SK-N-SH (cell line): ENCODE measurements around the gene ORC5.
"Not testable (repeated sequence)": the region's sequence is repeated elsewhere in the genome, so short reads cannot be mapped to it uniquely, and the experiment has no call there.

Experiments used
- CTCF ChIP-seq: fragments of 200-600 bp; sonication (generic); IDR thresholded peaks from 2 replicates; pipeline ENCODE4 v1.6.1; 2017; ENCODE audit warnings: antibody characterized with exemption, mild to moderate bottlenecking, moderate library complexity
- EP300 ChIP-seq, 2 experiments: IDR thresholded peaks; 2 replicates each; pipeline versions ENCODE4 v1.4.0 to v1.6.1; 2012; ENCODE audit warnings: borderline replicate concordance in 1 of 2, low read depth in 1 of 2, low read length in 1 of 2
- RCOR1 ChIP-seq: fragments of 150-350 bp; IDR thresholded peaks from 2 replicates; pipeline ENCODE4 v1.6.1; 2017; ENCODE audit warnings: antibody characterized with exemption, low read length

DNA sequence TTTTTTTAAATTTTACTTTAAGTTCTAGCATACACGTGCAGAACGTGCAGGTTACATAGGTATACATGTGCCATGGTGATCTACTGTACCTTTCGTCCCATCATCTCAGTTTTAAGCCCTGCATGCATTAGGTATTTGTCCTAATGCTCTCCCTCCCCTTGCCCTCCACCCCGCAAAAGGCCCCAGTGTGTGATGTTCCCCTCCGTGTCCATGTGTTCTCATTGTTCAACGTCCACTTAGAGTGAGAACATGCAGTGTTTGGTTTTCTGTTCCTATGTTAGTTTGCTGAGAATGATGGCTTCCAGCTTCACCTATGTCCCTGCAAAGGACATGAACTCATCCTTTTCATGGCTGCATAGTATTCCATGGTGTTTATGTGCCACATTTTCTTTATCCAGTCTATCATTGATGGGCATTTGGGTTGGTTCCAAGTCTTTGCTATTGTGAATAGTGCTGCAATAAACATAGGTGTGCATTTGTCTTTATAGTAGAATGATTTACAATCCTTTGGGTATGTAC, 30.2 kb downstream of the ORC5 start:
- not testable (repeated sequence) for TF ChIP-seq RCOR1; EP300 (IDR thresholded peaks at IDR 0.05; ENCODE audit: borderline replicate concordance in 1 of 2, low read depth in 1 of 2, low read length in 1 of 2); CTCF
